Measurements from ENCODE around the gene MBNL2. TPM values are rescaled to one million over a fixed set of nuclear protein-coding genes. Genes with fewer than 3 reads are reported as not detected.

The MBNL2 gene
- total RNA-seq, 1 donor from 2014 or later = 15.1 TPM

DNA sequence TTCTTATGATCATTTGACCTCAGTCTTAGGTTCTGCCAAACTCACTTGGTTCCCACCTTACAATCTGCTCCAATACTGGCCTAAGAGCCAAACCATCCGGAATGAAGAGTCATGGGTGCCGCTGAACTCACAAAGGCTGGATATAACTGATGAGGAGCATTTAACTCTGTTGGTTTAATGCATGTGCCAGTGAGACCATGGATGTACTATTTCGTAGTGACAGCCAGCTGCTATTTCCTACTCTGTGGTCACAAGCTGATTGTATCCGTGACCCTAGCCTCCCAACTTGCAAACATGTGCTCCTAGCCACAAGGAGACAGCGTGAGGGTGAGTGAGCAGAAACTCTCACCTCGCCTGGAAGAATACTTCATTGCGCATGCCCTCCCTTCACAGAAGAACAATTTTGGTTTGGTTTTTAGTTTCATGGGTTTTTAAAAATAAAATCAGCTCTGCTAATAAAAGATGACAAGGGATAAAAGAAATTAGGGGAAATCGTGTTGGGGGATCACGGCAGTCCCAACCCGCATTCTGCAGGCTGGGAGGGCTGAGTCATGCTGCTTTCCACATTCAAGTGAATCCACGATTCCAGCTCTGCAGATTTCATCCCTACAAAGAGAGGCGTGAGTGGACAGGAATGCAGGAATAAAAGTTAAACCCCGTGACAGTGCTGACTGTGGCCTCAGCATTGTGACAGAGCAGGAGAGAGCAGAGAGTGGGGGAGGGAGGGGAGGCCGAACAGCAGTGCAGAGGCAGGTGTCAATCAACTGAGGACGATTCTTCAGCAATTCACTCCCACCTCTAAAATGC lies 145.1 kb downstream of the MBNL2 start:
- intact Hi-C loops (cut with micrococcal nuclease) = no loop called here

DNA sequence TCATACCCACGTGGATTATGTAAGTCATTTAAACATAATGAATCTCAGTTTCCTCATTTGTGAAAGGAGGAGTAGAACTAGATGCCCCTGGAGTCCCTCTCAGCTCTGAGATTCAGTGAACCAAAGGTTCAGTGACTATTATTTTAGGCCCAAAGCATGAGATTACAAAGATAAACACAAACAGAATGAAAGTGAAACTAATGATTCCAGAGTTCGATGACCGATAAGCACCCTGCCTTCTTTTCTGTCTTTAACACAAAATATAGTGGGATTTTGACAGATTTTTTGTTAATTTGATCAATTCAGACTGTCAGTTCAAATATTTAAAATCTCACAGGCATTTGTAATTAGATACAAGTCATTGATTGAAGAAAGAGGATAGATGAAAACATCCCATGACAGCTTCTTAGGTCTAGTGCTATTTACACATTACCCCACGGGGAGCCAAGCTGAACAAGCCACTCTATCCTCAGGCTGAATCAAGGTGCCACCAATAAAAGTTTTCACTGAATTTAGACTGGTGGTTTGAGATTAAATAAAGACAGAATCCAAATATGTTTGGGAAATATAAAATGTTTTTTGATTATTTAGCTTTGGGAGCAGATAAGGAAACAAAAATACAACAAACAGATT lies 147.2 kb downstream of the MBNL2 start:
- intact Hi-C loops (cut with micrococcal nuclease) = loop anchor here (2.0 kb wide), 1 partner anchor 63 kb away; no protein-coding TSS in a partner anchor

DNA sequence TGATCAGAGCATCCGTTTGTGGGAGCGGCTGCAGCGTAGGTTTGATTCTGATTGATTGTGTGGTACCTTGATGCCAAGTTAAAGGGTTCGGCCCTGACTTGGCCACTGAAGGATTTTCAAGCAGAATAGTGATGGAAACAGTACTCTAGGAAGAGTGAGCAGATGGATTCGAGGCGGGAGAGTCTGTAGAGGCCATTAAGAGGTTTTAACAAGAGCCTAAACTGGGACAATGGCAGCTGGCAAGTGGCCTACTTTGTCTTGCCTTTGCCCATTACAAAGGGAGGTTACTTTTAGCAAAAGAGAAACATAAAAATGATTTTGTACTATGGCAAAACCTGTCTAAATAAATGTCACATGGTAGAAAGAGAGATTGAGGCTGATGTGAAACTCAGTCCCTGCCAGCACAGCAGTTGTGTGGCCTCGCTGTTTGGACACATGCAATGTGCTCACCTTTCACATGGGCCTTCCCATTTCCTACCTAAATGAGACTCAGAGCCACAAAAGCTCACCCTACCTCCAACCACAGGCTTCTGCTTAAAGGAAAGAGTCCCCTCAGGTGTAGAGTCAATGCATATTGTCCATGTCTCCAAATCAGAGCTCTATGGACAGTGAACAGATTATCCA lies 149.5 kb downstream of the MBNL2 start:
- intact Hi-C loops (cut with micrococcal nuclease) = no loop called here

DNA sequence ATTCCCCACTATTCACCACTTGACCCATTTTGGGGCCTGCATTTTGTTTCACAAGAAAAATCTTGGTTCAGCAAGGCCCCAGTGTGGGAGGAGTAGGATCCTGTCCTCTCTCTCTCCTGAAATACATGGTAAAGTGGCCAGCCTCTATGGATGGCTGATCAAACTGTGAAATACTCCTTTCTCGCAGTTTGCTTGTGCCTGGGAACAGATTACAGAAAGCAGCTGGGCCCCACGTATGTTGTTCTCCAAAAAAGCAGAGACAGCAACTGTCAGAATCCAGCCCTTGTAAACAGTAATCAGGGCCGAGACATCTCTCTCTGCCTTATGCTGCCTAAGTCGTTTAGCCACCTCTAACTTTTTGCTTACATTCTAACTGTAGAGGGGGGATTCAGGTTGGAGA lies 150.8 kb downstream of the MBNL2 start:
- intact Hi-C loops (cut with micrococcal nuclease) = no loop called here

DNA sequence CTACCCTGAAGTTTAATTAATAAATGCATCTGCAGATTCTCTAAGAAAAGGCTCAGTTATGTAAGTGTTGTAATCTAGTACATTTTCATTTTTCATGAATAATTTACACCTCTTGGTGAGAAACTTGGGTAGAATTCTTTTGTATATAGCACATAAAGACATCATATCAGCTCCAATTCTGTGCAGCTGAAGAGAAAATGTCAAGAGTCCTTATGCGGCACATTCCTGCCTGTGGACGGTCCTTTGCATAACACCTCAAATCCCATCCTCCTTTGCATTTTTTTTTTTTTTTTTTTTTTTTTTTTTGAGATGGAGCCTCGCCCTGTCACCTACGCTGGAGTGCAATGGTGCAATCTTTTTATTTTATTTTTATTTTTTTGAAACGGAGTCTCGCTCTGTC lies 151.7 kb downstream of the MBNL2 start:
- intact Hi-C loops (cut with micrococcal nuclease) = no loop called here

DNA sequence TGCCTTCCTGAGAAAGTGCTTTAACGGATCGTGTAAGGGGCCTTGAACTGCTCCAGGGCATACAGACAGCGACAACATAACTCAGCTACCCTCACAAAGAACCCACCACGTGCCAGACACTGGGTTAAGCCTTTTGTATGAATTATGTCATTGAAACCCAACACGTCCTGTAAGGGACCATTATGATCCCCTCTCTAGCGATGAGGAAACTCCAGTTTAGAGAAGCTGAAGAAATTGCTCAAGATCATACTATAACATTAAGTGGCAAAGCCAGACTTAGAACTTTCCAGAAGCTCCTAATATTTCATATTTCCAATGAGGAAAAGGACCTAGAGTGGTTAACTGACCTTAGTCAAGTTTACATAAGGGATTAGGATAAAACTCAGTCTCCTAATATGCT lies 154.8 kb downstream of the MBNL2 start:
- intact Hi-C loops (cut with micrococcal nuclease) = no loop called here

DNA sequence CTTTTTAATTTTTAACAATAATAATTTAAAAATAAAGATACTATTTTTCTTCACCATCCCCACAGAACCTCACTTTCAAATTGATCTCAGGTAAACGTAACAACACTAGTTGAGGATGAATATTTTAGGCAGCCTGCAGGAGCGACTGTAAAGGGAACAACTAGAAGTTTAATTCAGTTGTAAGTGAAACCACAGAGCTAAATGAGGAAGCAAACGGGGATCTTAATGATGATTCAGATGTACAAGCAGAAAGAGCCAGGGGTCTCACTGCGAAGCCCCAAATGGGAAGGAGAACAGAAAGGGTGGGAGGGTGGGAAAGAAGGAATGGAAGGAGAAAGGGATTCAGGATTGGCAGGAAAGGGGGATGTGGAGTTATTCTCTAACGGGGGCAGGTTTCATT lies 157.3 kb downstream of the MBNL2 start:
- intact Hi-C loops (cut with micrococcal nuclease) = no loop called here

DNA sequence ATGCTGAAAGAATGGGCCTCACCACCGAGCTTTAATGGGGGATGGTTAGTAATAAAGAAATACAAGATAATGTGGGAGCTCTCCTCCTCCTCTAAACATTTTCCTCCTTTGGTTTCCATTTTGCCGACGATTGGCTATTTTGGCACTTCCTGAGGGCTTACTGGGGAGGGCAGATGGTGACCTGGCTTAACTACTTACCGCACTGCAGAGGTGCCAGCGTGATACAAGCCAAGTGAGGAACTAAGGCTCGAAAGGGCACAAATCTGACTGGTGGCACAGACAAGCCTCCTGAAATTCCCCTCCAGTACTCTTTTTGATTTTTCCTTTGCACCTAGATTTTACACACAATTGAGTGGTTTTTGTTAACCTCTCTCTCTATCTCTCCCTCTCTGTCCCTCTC lies 158.6 kb downstream of the MBNL2 start:
- intact Hi-C loops (cut with micrococcal nuclease) = no loop called here

DNA sequence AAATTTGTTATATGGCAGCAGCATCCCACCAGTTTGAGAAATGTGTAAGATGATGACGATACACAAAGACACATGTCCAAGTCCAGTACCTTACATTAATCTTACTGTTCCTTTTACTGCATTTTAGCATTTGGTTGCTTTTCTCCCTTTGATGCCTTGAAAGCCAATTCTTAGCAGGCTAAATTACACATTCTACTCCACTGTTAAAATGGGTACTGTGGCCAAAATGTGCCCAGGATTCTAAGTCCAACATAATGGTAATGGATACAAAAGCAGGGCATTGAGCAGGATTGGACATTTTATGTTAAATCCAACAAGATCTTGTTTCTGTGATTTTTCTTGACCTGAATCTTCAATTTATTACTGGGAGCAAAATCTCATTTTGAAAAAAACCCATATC lies 159.1 kb downstream of the MBNL2 start:
- intact Hi-C loops (cut with micrococcal nuclease) = no loop called here

DNA sequence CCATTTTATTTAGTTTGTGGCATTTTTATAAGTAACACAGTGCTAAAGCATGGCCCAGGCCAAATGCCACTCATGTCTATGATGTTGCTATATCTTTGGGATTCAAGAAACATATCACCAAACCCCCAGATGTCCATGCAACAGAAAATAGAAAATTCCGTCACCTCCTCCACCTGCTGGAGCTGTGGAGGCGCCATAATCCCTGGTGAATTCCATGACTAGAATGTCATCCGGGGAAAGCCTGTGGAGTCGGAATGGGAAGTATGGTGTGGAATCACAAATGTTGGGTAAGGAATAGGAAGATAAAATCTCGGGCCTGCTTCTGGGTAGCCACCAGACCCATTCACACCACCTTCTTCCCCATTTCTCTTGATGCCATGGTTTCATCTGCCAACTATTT lies 160.1 kb downstream of the MBNL2 start:
- intact Hi-C loops (cut with micrococcal nuclease) = no loop called here

DNA sequence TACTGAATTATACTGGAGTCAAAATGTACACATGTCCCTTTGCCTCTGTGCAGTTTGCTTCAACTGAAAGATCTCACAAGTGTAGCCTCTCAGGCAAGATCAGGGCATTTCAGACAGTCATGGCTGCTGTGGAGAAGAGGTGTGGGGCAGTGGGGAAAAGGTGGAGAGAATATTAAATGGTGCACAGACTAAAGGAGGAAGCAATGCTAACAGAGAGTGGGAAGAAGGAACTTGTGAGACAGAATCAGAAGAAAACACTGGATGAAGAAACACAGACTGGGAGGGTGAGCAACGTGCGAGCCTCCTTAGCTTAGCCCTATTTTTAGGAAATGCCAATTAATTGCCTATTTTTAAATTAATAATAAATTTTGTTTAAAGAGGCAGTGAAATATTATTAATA lies 162.2 kb downstream of the MBNL2 start:
- intact Hi-C loops (cut with micrococcal nuclease) = no loop called here

DNA sequence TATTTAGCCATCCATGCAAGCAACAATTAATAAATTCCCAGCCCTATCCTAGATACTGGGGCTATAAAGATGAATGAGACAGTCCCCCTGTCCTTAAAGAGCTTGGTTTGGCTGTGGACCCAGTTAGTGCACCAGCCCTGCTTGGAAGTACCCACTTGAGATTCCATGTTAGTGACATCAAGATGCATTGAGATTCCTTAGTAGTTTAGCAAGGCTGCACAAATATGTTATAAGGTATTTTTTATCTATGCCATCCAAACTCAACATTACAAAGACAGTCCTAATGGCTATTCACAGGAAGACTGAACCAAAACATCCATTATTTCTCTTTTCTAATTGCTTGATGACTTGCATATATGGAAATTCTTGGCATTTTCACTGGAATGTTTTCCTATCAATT lies 163.0 kb downstream of the MBNL2 start:
- intact Hi-C loops (cut with micrococcal nuclease) = no loop called here

DNA sequence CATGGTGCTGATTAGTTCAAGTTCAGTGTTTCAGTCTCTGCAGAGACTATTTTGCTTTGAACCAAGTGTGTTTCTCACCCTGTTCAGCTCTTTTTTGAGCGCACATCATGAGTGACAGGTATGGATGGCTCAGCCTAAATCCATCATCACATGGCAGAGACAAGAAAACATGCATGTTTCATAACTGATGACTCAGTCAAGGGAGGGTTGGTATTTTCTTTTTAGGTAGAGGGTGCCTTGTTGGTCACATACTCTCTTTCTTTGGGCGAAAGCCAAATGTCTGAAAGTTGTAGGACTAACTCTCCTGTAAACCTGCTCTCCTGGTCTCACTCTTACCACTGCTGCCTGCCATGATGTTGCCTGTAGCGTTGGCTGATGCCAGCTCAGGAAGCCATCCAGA lies 163.7 kb downstream of the MBNL2 start:
- intact Hi-C loops (cut with micrococcal nuclease) = no loop called here

DNA sequence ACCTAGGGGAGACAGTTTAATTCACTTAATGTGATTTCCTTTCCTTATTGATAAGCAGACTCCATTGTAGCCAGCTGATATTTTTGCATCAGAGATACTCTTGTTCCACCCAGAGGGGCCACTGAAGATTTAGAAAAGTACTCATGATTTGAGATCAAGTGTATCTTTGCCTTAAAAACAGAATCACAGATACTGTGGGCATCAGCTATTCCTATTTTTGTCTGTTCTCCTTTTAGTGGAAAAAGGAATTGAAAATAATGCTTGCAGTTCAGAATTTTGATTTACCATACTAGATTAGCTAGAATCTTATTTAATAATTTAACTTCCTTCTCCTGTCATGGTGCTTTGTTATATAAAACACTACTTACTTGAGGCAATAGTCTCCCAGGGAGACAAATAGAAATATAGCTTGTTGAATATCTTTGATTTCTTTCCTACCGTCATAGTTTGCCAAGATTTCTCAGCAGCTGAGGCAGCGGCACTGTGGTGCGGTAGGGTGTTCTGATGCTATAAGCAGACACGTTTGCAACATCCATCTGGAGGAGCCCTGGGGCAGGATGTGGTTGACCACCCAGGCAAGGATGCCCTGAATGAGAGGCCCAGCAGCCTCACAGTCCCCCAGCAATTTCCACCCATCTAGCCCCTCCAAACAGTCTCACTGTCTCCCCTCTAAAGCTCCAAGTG lies 164.8 kb downstream of the MBNL2 start:
- intact Hi-C loops (cut with micrococcal nuclease) = no loop called here

DNA sequence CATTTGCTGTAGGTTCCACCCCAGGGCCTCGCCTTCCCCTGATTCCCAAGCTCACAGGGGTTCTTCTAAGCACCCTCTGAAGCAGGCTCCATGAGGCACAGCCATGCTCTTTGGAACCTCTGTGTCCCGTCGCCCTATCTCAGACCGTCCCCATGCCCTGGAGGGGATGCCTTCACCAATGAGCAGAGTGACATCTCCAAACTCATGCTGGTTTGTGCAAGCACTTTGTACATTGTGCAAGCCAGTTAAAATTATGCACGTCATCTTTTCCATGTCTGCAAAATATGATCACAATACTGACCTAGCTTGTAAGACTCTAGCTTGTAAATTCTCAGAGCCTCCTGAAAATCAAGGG lies 165.3 kb downstream of the MBNL2 start:
- intact Hi-C loops (cut with micrococcal nuclease) = no loop called here

DNA sequence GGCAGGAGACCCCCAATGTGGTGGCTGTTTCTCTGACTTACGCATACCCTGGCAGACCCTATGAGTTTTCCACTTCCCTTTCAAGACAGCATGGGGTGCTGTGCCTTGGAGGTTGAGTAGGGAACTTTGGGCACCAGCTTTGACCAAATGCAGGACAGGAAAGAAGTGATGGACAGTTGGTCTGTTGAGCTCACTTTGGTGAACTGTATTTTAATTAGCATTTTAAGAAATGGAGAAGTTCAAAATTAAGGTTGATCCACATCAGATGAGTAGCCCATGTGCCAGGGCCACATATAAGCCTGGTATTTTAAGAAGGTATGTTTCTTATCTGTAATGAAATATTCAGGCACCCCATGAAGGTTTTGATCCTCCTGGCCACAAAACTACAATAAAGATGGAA lies 165.8 kb downstream of the MBNL2 start:
- intact Hi-C loops (cut with micrococcal nuclease) = no loop called here

DNA sequence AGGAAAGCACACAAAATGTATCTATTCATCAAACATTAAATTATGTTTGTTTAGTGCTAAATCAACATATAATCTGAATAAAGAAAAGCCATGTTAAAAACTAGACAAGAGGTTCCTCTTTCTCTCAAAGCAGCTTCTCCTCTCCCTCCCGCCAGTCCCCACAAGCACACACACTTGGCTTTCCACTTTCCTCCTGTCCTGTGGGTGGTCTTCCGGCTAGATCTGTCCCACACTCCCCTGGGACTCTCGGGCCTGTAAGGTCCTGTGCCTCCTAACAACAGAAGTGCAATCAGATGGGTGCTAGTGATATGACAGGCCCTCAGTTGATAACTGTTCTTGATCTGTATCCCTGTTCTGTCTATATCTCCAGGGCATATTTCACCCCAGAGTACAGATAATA lies 166.2 kb downstream of the MBNL2 start:
- intact Hi-C loops (cut with micrococcal nuclease) = no loop called here

DNA sequence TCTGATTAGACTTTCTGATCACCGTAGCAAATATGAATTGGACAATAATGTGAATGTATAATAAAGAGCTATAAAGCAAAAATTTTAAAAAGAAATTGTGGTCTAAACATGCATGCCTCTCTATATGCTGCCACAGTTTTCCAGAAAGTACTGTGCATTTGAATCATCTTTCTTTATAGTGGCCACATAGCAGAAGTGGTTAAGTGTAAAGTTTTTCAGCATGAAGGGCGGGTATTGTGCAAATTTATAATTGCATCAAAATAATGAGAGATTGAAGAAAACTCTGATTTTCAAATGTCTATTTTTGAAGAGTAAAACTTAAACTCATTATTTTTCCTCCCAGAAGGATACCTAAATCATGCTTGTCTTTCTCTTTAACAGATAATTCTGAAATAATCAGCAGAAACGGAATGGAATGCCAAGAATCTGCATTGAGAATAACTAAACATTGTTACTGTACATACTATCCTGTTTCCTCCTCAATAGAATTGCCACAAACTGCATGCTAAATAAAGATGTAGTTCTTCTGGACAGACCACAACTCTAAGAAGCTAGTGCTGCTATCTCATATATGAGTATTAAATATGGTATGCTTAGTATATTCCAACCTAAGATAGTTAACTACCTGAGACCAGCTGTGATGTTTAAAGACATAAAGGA lies 168.9 kb downstream of the MBNL2 start:
- intact Hi-C loops (cut with micrococcal nuclease) = no loop called here

DNA sequence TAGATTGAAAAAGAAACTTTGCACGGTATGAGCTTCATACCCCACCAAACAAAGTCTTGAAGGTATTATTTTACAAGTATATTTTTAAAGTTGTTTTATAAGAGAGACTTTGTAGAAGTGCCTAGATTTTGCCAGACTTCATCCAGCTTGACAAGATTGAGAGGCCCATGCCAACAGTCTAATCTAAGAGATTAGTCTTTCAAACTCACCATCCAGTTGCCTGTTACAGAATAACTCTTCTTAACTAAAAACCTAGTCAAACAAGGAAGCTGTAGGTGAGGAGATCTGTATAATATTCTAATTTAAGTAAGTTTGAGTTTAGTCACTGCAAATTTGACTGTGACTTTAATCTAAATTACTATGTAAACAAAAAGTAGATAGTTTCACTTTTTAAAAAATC lies 169.9 kb downstream of the MBNL2 start:
- intact Hi-C loops (cut with micrococcal nuclease) = no loop called here

DNA sequence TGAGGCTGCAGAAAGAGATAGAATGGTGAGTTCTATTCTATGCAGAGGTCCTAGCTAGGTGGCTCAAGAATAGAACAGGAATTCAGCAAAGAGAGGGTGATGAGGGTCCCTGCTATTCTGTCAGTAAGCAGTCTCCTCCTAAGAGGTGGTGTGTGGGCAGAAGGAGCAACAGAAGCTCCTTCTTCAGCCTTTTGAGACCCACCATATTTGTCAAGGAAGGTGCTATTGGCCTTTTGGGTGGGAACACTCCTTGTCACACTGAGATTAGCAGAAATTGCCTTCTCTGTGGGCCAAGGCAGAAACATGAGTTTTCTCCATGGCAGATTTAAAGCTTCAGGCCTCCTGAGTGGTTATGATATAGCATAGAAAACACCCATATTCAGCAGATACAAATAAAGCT lies 172.4 kb downstream of the MBNL2 start:
- intact Hi-C loops (cut with micrococcal nuclease) = no loop called here

DNA sequence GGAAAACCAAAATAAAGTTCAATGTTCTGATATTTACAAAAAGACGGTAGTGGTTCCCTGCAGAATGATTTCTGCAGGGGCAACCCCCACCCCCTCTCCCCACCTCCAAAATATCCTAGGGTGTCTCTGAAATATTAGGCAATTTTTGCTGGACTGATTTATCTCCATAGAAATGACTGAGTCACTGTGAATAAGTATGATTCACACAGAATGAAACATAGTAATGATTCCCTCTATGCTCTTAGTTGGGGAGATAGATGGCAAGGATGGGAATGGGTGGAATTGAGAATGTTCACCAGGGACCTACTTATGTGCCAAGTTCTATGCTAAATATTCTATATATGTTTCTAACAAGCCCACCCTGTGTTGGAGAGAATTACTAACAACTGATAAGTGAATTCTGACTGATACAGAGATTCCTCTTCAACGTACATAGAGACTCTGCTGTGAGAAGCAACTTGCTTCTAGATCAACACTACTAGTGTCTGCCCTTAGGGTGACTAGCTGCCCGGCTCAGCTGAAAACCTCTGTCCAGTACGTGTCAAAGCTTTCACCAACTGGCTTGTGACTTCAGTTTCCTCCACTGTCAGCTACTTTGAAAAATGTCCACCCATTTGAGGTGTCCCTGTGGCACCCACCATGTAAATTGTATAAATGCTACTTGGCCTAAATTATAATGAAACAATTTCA lies 173.5 kb downstream of the MBNL2 start:
- intact Hi-C loops (cut with micrococcal nuclease) = no loop called here
